ENCODE measurements around the gene IP6K3.

GRCh38 chr6:33755070-33755869 is 8.6 kb upstream of the IP6K3 start:
- TF ChIP-seq POLR2A (IDR thresholded peaks at IDR 0.05) (no peak), CTCF (IDR thresholded peaks at IDR 0.05) (no peak)
